ENCODE data around the gene SCFD1. TPM values are rescaled to one million over a fixed set of nuclear protein-coding genes. Genes with fewer than 3 reads are reported as not detected.

The SCFD1 gene
- 313 and 317 TPM in 2 replicates for total RNA-seq (2013; cell fraction: nucleolus; rRNA removed)
- total RNA-seq (2014; rRNA removed), result 65.7 and 84.8 TPM in 2 replicates
- total RNA-seq (2014; rRNA removed; fragmentation: Illumina TruSeq; extraction: Trizol), result 98.4 and 99.9 TPM in 2 replicates
- total RNA-seq (2021), result 57.5 and 62.4 TPM in 2 replicates
- 32.8 TPM for polyA plus RNA-seq (2011; ENCODE audit: low read depth)
- 94.1 and 129 TPM in 2 replicates for polyA plus RNA-seq (2011; rRNA removed)
- 22.7 and 27.8 TPM in 2 replicates for polyA plus RNA-seq (2011; cell fraction: cytosol; rRNA removed)
- 43.0 and 49.1 TPM in 2 replicates for polyA plus RNA-seq (2011; cell fraction: nucleus; rRNA removed)
- 54.0 and 67.3 TPM in 2 replicates for polyA plus RNA-seq (2012)
- 75.7 and 95.7 TPM in 2 replicates for polyA plus RNA-seq (2014; fragmentation: Illumina TruSeq; extraction: Trizol)
- 10 to 100 TPM; 72.5 to 89.2 TPM for polyA plus RNA-seq (2014; fragmentation: Nextera tagmentation; extraction: Ambion mirVana)
- polyA plus RNA-seq (2014; rRNA removed), result 61.5 and 62.8 TPM in 2 replicates
- 10 to 100 TPM; 96.1 to 97.6 TPM for polyA plus RNA-seq (2016; fragmentation: Nextera tagmentation; extraction: Ambion mirVana)
- 48.3 and 88.1 TPM in 2 replicates for polyA minus RNA-seq (2011; rRNA and poly(A)+ RNA removed)
- 16.4 and 19.9 TPM in 2 replicates for polyA minus RNA-seq (2011; cell fraction: cytosol; rRNA and poly(A)+ RNA removed)
- 85.0 and 117 TPM in 2 replicates for polyA minus RNA-seq (2011; cell fraction: nucleus; rRNA and poly(A)+ RNA removed)
- Bru-seq, nascent RNA, result percentile 89 among the genes with signal in this experiment
- BruChase-seq, experiment 1, labeled RNA remaining after a 6-hour chase, result percentile 82 among the genes with signal in this experiment
- BruChase-seq, experiment 2, labeled RNA remaining after a 2-hour chase, result percentile 88 among the genes with signal in this experiment
- long read RNA-seq, experiment 1, transcript SCFD1-207 (24 exons, 2,058 nt), result minor isoform, 8 of 38 reads
- long read RNA-seq, experiment 1, transcript SCFD1-203 (25 exons, 2,359 nt), result major isoform, 22 of 38 reads
- long read RNA-seq, experiment 1, partial matches to known transcripts, result 3 of 38 reads
- long read RNA-seq, experiment 1, other reads (novel, unspliced or antisense), result 5 of 38 reads
- long read RNA-seq, experiment 2, transcript SCFD1-203 (25 exons, 2,359 nt), result major isoform, 129 of 250 reads
- long read RNA-seq, experiment 2, transcript SCFD1-207 (24 exons, 2,058 nt), result minor isoform, 28 of 250 reads
- long read RNA-seq, experiment 2, partial matches to known transcripts, result 53 of 250 reads
- long read RNA-seq, experiment 2, other reads (novel, unspliced or antisense), result 40 of 250 reads

- in situ Hi-C loops (cut with MboI), result no loop called here
- Histone ChIP-seq H3K9me3 (replicated peaks; ENCODE audit: control insufficient read depth, insufficient read depth, low read length) (no peaks in the 10 kb centered on the region; the same call in 1 of the 3 replicates), H3K4me1 (ENCODE audit: control insufficient read depth, insufficient read depth, low read length) (peaks cover 26% of the 10 kb centered on the region), H3K27ac (ENCODE audit: control insufficient read depth, insufficient read depth) (peak within 1 kb of the TSS; percentile 97), H3K36me3 (ENCODE audit: control insufficient read depth in 2 of 2, insufficient read depth in 2 of 2, low read length in 1 of 2) (no peaks in the 10 kb centered on the region), H4K20me1 (ENCODE audit: control insufficient read depth, insufficient read depth) (no peaks in the 10 kb centered on the region), H3K27me3 (replicated peaks in 1 of 2; ENCODE audit: control insufficient read depth in 2 of 2, insufficient read depth in 2 of 2, low read length in 1 of 2) (no peaks in the 10 kb centered on the region), H3K4me3 (peak within 1 kb of the TSS; percentile 97), H3K79me2 (ENCODE audit: control insufficient read depth, insufficient read depth, low read length) (peaks cover 53% of the 10 kb centered on the region), H3K9ac (ENCODE audit: control insufficient read depth, insufficient read depth, low read length) (peak within 1 kb of the TSS; percentile 88), H2AFZ (ENCODE audit: control insufficient read depth, low read depth, low read length) (peak within 1 kb of the TSS; percentile 94), H3K4me2 (ENCODE audit: control insufficient read depth, insufficient read depth) (peak within 1 kb of the TSS; percentile 87)
- WGBS (ENCODE audit: insufficient coverage, insufficient replicate concordance, low lambda C conversion rate, missing lambda C conversion rate), result 1% methylated on average over 35 of the region's 35 CpGs
- no TSS peak for BruUV-seq (replicated peaks)
- RAD21 ChIA-PET (ENCODE audit: unreplicated experiment), result interaction anchor here (1.0 to 1.3 kb wide), 2 partner anchors 60 to 396 kb away, joined by 3 to 4 read pairs; no protein-coding TSS in a partner anchor
- DNase-seq (ENCODE audit: low read depth, low spot score) (peak; percentile 69), ATAC-seq (peak; percentile 95), FAIRE-seq (peak; percentile 96)
- SMC1A ChIA-PET (ENCODE audit: uncharacterized antibody, unreplicated experiment), result interaction anchor here (0.8 to 2.1 kb wide), 11 partner anchors 8 to 283 kb away, joined by 3 to 8 read pairs (median 3); no protein-coding TSS in a partner anchor
- POLR2A ChIA-PET, result interaction anchor here (0.5 to 1.7 kb wide), 11 partner anchors 8 to 512 kb away, joined by 3 to 5 read pairs (median 3); partner anchors contain the start of genes AP4S1, G2E3 and STRN3
- intact Hi-C loops (cut with micrococcal nuclease; ENCODE audit: unreplicated experiment), result loop anchor here (2.0 kb wide), 1 partner anchor 59 kb away; no protein-coding TSS in a partner anchor
- CTCF ChIA-PET, result interaction anchor here (0.6 to 1.6 kb wide), 6 partner anchors 11 to 305 kb away, joined by 3 to 9 read pairs (median 4); no protein-coding TSS in a partner anchor
- TF ChIP-seq JUND (IDR thresholded peaks at IDR 0.05; ENCODE audit: low read depth, low read length), result peak; percentile 67; the same call in 1 of the 2 replicates
- peak; percentile 84 for TF ChIP-seq IKZF1 (conservative IDR thresholded peaks at IDR 0.05)
- no peak; the same call in 1 of the 2 replicates for TF ChIP-seq TARDBP (IDR thresholded peaks at IDR 0.05; ENCODE audit: borderline replicate concordance)
- 0 out of 2 replicates have a peak, but pooled peaks have one; percentile 9 for TF ChIP-seq PAX5 (IDR thresholded peaks at IDR 0.05; ENCODE audit: borderline replicate concordance, low read depth, low read length)
- TF ChIP-seq SMAD1 (IDR thresholded peaks at IDR 0.05; ENCODE audit: low read depth, partially characterized antibody), result peak; percentile 74
- TF ChIP-seq MLLT1 (IDR thresholded peaks at IDR 0.05), result peak; percentile 69; the same call in 1 of the 2 replicates
- TF ChIP-seq MYC (IDR thresholded peaks at IDR 0.05; ENCODE audit: insufficient read depth, insufficient read length, insufficient replicate concordance, low read length, severe bottlenecking), result peak; percentile 64
- TF ChIP-seq TCF3 (IDR thresholded peaks at IDR 0.05; ENCODE audit: borderline replicate concordance, insufficient read depth, low read depth, low read length), result peak; percentile 64; the same call in 1 of the 2 replicates
- TF ChIP-seq PKNOX1 (IDR thresholded peaks at IDR 0.05), result peak; percentile 31; the same call in 1 of the 2 replicates
- no peak for TF ChIP-seq YBX1 (IDR thresholded peaks at IDR 0.05)
- peak; percentile 84 for TF ChIP-seq ELK1 (IDR thresholded peaks at IDR 0.05; ENCODE audit: low read depth, low read length)
Measured at GRCh38 chr14:30621940-30622830, at the start of gene SCFD1. TSS of gene SCFD1 (plus strand) at chr14:30622319. CDS start at chr14:30622339, 20 bp downstream.
